ENCODE measurements around the gene HBG2.

HBG2 gene

DNA sequence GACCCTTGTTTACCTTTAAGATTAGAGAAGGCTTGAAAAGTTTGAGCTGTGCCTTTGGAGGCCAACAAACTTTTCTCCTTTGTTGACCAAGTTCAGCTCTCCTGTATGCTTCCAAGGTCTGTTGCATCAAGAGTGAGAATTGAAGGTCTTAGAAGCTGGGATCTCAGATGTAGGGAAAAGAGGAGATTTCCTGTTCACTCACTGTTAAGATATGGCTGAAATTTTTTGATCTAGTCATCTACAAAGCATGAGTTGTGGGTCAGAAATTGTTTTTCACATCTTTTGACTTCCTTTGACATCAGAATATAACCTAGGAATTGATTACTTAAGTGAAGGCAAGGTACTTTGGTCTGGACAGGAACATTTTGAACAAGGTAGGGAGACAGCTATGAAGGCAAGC is 35.1 kb upstream of the HBG2 start:
- Histone ChIP-seq H3K27ac (ENCODE audit: low read depth, low read length) (no peak overlapping the region), H3K36me3 (ENCODE audit: control insufficient read depth, insufficient read depth, low read length) (no peaks in the 10 kb centered on the region), H3K9ac (ENCODE audit: low read length) (no peak overlapping the region)

GRCh38 chr11:5288906-5289550 is 34.4 kb upstream of the HBG2 start:
- no peaks in the 10 kb centered on the region for H3K27me3 ChIP-seq (ENCODE audit: control insufficient read depth, insufficient read depth, low read length)
- H3K9me3 ChIP-seq (ENCODE audit: control insufficient read depth, insufficient read depth, low read depth, low read length) = no peaks in the 10 kb centered on the region
- no peaks in the 10 kb centered on the region for H3K4me1 ChIP-seq (ENCODE audit: control insufficient read depth, insufficient read depth, low read length)
- no peak overlapping the region for H3K9ac ChIP-seq (ENCODE audit: low read length)
- no peaks in the 10 kb centered on the region for H3K36me3 ChIP-seq (ENCODE audit: control insufficient read depth, insufficient read depth, low read length)
- H3K4me3 ChIP-seq (ENCODE audit: low read depth, low read length) = no peak overlapping the region
- no peak overlapping the region for H3K27ac ChIP-seq (ENCODE audit: low read depth, low read length)

More for the DNA sequence above, 35.1 kb upstream of the HBG2 start:
- Histone ChIP-seq H3K4me3 (ENCODE audit: low read depth, low read length) (no peak overlapping the region), H3K4me1 (ENCODE audit: control insufficient read depth, insufficient read depth, low read length) (no peaks in the 10 kb centered on the region), H3K27me3 (ENCODE audit: control insufficient read depth, insufficient read depth, low read length) (no peaks in the 10 kb centered on the region), H3K9me3 (ENCODE audit: control insufficient read depth, insufficient read depth, low read depth, low read length) (no peaks in the 10 kb centered on the region)

GRCh38 chr11:5288108-5288905 is 33.7 kb upstream of the HBG2 start:
- no peak overlapping the region for H3K27ac ChIP-seq (ENCODE audit: low read depth, low read length)
- no peaks in the 10 kb centered on the region for H3K36me3 ChIP-seq (ENCODE audit: control insufficient read depth, insufficient read depth, low read length)
- no peaks in the 10 kb centered on the region for H3K9me3 ChIP-seq (ENCODE audit: control insufficient read depth, insufficient read depth, low read depth, low read length)
- no peak overlapping the region for H3K4me3 ChIP-seq (ENCODE audit: low read depth, low read length)
- no peaks in the 10 kb centered on the region for H3K4me1 ChIP-seq (ENCODE audit: control insufficient read depth, insufficient read depth, low read length)
- no peaks in the 10 kb centered on the region for H3K27me3 ChIP-seq (ENCODE audit: control insufficient read depth, insufficient read depth, low read length)
- no peak overlapping the region for H3K9ac ChIP-seq (ENCODE audit: low read length)

- Histone ChIP-seq H3K9ac (ENCODE audit: low read length) (no peak overlapping the region), H3K27ac (ENCODE audit: low read depth, low read length) (no peak overlapping the region), H3K4me3 (ENCODE audit: low read depth, low read length) (no peak overlapping the region), H3K9me3 (ENCODE audit: control insufficient read depth, insufficient read depth, low read depth, low read length) (no peaks in the 10 kb centered on the region), H3K36me3 (ENCODE audit: control insufficient read depth, insufficient read depth, low read length) (no peaks in the 10 kb centered on the region), H3K4me1 (ENCODE audit: control insufficient read depth, insufficient read depth, low read length) (no peaks in the 10 kb centered on the region), H3K27me3 (ENCODE audit: control insufficient read depth, insufficient read depth, low read length) (no peaks in the 10 kb centered on the region)
These were observed 32.3 kb upstream of the HBG2 start for GRCh38 chr11:5286901-5287300.

DNA sequence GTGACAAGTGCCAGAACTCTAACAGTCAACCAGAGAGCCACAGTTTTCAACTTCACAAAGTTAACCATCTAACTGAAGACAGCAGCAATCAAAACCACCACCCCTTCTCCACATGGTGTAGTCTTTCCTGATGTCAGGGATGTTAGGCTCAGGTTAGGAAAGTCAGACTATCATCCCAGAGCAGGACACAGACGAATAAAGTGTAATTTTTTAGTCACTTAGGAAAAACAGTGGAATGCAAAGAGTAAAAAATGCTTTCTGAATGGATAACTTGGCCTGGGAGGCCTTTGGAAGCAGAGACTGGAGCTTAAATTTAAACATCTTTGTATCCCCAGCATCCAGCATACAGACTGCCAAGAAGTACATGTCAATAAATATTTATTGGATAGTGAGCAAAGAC is 31.8 kb upstream of the HBG2 start:
- Histone ChIP-seq H3K9ac (ENCODE audit: low read length) (no peak overlapping the region), H3K27ac (ENCODE audit: low read depth, low read length) (no peak overlapping the region), H3K4me3 (ENCODE audit: low read depth, low read length) (no peak overlapping the region), H3K9me3 (ENCODE audit: control insufficient read depth, insufficient read depth, low read depth, low read length) (no peaks in the 10 kb centered on the region), H3K36me3 (ENCODE audit: control insufficient read depth, insufficient read depth, low read length) (no peaks in the 10 kb centered on the region), H3K27me3 (ENCODE audit: control insufficient read depth, insufficient read depth, low read length) (no peaks in the 10 kb centered on the region), H3K4me1 (ENCODE audit: control insufficient read depth, insufficient read depth, low read length) (no peaks in the 10 kb centered on the region)

GRCh38 chr11:5285703-5286340 is 31.2 kb upstream of the HBG2 start:
- no peaks in the 10 kb centered on the region for H3K9me3 ChIP-seq (ENCODE audit: control insufficient read depth, insufficient read depth, low read depth, low read length)
- H3K27ac ChIP-seq (ENCODE audit: low read depth, low read length) = no peak overlapping the region
- H3K27me3 ChIP-seq (ENCODE audit: control insufficient read depth, insufficient read depth, low read length) = no peaks in the 10 kb centered on the region
- H3K9ac ChIP-seq (ENCODE audit: low read length) = no peak overlapping the region
- H3K4me3 ChIP-seq (ENCODE audit: low read depth, low read length) = no peak overlapping the region
- H3K36me3 ChIP-seq (ENCODE audit: control insufficient read depth, insufficient read depth, low read length) = no peaks in the 10 kb centered on the region
- peaks cover 1% of the 10 kb centered on the region; the same call in 1 of the 2 replicates for H3K4me1 ChIP-seq (ENCODE audit: control insufficient read depth, insufficient read depth, low read length)

DNA sequence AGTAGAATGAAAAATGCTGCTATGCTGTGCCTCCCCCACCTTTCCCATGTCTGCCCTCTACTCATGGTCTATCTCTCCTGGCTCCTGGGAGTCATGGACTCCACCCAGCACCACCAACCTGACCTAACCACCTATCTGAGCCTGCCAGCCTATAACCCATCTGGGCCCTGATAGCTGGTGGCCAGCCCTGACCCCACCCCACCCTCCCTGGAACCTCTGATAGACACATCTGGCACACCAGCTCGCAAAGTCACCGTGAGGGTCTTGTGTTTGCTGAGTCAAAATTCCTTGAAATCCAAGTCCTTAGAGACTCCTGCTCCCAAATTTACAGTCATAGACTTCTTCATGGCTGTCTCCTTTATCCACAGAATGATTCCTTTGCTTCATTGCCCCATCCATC is 30.1 kb upstream of the HBG2 start:
- Histone ChIP-seq H3K9ac (ENCODE audit: low read length) (no peak overlapping the region), H3K4me1 (ENCODE audit: control insufficient read depth, insufficient read depth, low read length) (peaks cover 5% of the 10 kb centered on the region), H3K27me3 (ENCODE audit: control insufficient read depth, insufficient read depth, low read length) (no peaks in the 10 kb centered on the region), H3K9me3 (ENCODE audit: control insufficient read depth, insufficient read depth, low read depth, low read length) (no peaks in the 10 kb centered on the region), H3K4me3 (ENCODE audit: low read depth, low read length) (no peak overlapping the region), H3K27ac (ENCODE audit: low read depth, low read length) (no peak overlapping the region), H3K36me3 (ENCODE audit: control insufficient read depth, insufficient read depth, low read length) (no peaks in the 10 kb centered on the region)

GRCh38 chr11:5283882-5284281 is 29.3 kb upstream of the HBG2 start:
- Histone ChIP-seq H3K4me3 (ENCODE audit: low read depth, low read length) (no peak overlapping the region), H3K27ac (ENCODE audit: low read depth, low read length) (no peak overlapping the region), H3K4me1 (ENCODE audit: control insufficient read depth, insufficient read depth, low read length) (peaks cover 5% of the 10 kb centered on the region), H3K9me3 (ENCODE audit: control insufficient read depth, insufficient read depth, low read depth, low read length) (no peaks in the 10 kb centered on the region), H3K27me3 (ENCODE audit: control insufficient read depth, insufficient read depth, low read length) (no peaks in the 10 kb centered on the region), H3K36me3 (ENCODE audit: control insufficient read depth, insufficient read depth, low read length) (no peaks in the 10 kb centered on the region), H3K9ac (ENCODE audit: low read length) (no peak overlapping the region)

- Histone ChIP-seq H3K27ac (ENCODE audit: low read depth, low read length) (no peak overlapping the region), H3K9me3 (ENCODE audit: control insufficient read depth, insufficient read depth, low read depth, low read length) (no peaks in the 10 kb centered on the region), H3K36me3 (ENCODE audit: control insufficient read depth, insufficient read depth, low read length) (no peaks in the 10 kb centered on the region), H3K27me3 (ENCODE audit: control insufficient read depth, insufficient read depth, low read length) (no peaks in the 10 kb centered on the region), H3K4me1 (ENCODE audit: control insufficient read depth, insufficient read depth, low read length) (peaks cover 5% of the 10 kb centered on the region), H3K9ac (ENCODE audit: low read length) (no peak overlapping the region), H3K4me3 (ENCODE audit: low read depth, low read length) (no peak overlapping the region)
These were observed 28.5 kb upstream of the HBG2 start for GRCh38 chr11:5283086-5283485.

DNA sequence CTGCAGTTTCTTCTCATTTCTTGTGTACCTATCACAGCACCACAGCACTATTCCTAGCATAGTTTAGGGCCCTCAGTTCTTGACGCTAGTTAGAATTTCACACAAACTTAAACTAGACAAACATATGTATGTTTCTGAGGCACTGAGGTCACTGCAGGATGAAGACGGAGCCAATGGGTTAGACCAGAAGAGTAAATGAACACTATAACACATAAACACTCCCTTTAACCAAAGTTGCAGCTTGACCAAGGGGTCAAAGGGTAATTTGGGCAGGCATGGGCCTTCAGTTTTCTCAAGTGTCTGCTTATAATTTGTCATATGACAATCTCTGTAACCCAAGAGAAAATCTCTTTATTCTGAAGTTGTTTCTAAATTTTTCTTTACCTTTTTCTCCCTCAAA is 28.0 kb upstream of the HBG2 start:
- no peak overlapping the region for H3K4me3 ChIP-seq (ENCODE audit: low read depth, low read length)
- H3K27me3 ChIP-seq (ENCODE audit: control insufficient read depth, insufficient read depth, low read length) = no peaks in the 10 kb centered on the region
- H3K9ac ChIP-seq (ENCODE audit: low read length) = no peak overlapping the region
- H3K36me3 ChIP-seq (ENCODE audit: control insufficient read depth, insufficient read depth, low read length) = no peaks in the 10 kb centered on the region
- H3K9me3 ChIP-seq (ENCODE audit: control insufficient read depth, insufficient read depth, low read depth, low read length) = no peaks in the 10 kb centered on the region
- H3K27ac ChIP-seq (ENCODE audit: low read depth, low read length) = no peak overlapping the region
- peaks cover 5% of the 10 kb centered on the region for H3K4me1 ChIP-seq (ENCODE audit: control insufficient read depth, insufficient read depth, low read length)

GRCh38 chr11:5281596-5281995 is 27.0 kb upstream of the HBG2 start:
- H3K4me1 ChIP-seq (ENCODE audit: control insufficient read depth, insufficient read depth, low read length) = peaks cover 5% of the 10 kb centered on the region
- no peak overlapping the region for H3K4me3 ChIP-seq (ENCODE audit: low read depth, low read length)
- no peak overlapping the region for H3K9ac ChIP-seq (ENCODE audit: low read length)
- no peaks in the 10 kb centered on the region for H3K36me3 ChIP-seq (ENCODE audit: control insufficient read depth, insufficient read depth, low read length)
- no peaks in the 10 kb centered on the region for H3K9me3 ChIP-seq (ENCODE audit: control insufficient read depth, insufficient read depth, low read depth, low read length)
- H3K27ac ChIP-seq (ENCODE audit: low read depth, low read length) = no peak overlapping the region
- H3K27me3 ChIP-seq (ENCODE audit: control insufficient read depth, insufficient read depth, low read length) = no peaks in the 10 kb centered on the region
